Kidney epithelial cell (primary cell): ENCODE results near the gene FLRT1. TPM values are rescaled to one million over a fixed set of nuclear protein-coding genes. Genes with fewer than 3 reads are reported as not detected.

Source experiments
- DNase-seq: peaks from one replicate; pipeline ENCODE4 v3.0.0-alpha.2; 2010; ENCODE audit warnings: low read depth
- H3K27me3 ChIP-seq: 2 replicates; pipeline ENCODE4 v1.6.0; 2011; ENCODE audit warnings: low read length; ENCODE audit not compliant: control insufficient read depth, insufficient read depth
- H3K36me3 ChIP-seq: 2 replicates; pipeline ENCODE4 v1.5.1; 2011; ENCODE audit warnings: low read length; ENCODE audit not compliant: control insufficient read depth, insufficient read depth
- H3K4me3 ChIP-seq: 2 replicates; pipeline ENCODE4 v1.5.1; 2011; ENCODE audit warnings: low read depth, mild to moderate bottlenecking, control low read depth, low read length
- CTCF ChIP-seq: IDR thresholded peaks from 2 replicates; pipeline ENCODE4 v1.5.1; 2011; ENCODE audit warnings: mild to moderate bottlenecking, moderate library complexity, low read length, control low read depth, inconsistent platforms; ENCODE audit not compliant: insufficient read depth, poor library complexity, severe bottlenecking
- total RNA-seq: library from RNA; depleted of rRNA; stranded (reverse); fragments of >200 nt; gene quantifications from 2 replicates; pipeline ENCODE4 v1.2.3, GENCODE V29; 2015

Gene FLRT1
- total RNA-seq, 1 donor from 2014 or later, result 0.13 TPM

GRCh38 chr11:64004590-64004984, 31.1 kb upstream of the FLRT1 start:
- Histone ChIP-seq H3K36me3 (no peaks in the 10 kb centered on the region), H3K27me3 (peaks cover 46% of the 10 kb centered on the region), H3K4me3 (no peak overlapping the region)
- no peak for TF ChIP-seq CTCF
- no peak for DNase-seq

GRCh38 chr11:64005691-64006090, 30.0 kb upstream of the FLRT1 start:
- Histone ChIP-seq H3K27me3 (peaks cover 40% of the 10 kb centered on the region), H3K4me3 (no peak overlapping the region), H3K36me3 (no peaks in the 10 kb centered on the region)
- TF ChIP-seq CTCF, result no peak
- DNase-seq, result no peak

- Histone ChIP-seq H3K27me3 (peaks cover 33% of the 10 kb centered on the region), H3K36me3 (no peaks in the 10 kb centered on the region), H3K4me3 (no peak overlapping the region)
- TF ChIP-seq CTCF, result no peak
- no peak for DNase-seq
These were observed 29.3 kb upstream of the FLRT1 start for GRCh38 chr11:64006398-64006797.

- Histone ChIP-seq H3K36me3 (no peaks in the 10 kb centered on the region), H3K27me3 (peaks cover 32% of the 10 kb centered on the region), H3K4me3 (no peak overlapping the region)
- TF ChIP-seq CTCF, result no peak
- no peak for DNase-seq
These were observed 28.5 kb upstream of the FLRT1 start for GRCh38 chr11:64007160-64007628.

- H3K27me3 ChIP-seq, result peaks cover 30% of the 10 kb centered on the region
- H3K4me3 ChIP-seq, result no peak overlapping the region
- no peak for DNase-seq
- TF ChIP-seq CTCF, result peak; percentile 12
- no peaks in the 10 kb centered on the region for H3K36me3 ChIP-seq
These were observed 28.0 kb upstream of the FLRT1 start for GRCh38 chr11:64007629-64008282.
